ENCODE measurements around the gene INSC.
"Not testable (repeated sequence)": the region's sequence is repeated elsewhere in the genome, so short reads cannot be mapped to it uniquely, and the experiment has no call there.

INSC gene

GRCh38 chr11:15114501-15115475, at the start of gene INSC:
Gene INSC (plus strand): TSS chr11:15114923. CDS start chr11:15149175, 34,252 bp downstream.
- DNase-seq (ENCODE audit: low read depth in 3 of 3): no peak

GRCh38 chr11:15069751-15070150, 45.0 kb upstream of the INSC start:
- DNase-seq (ENCODE audit: low read depth in 3 of 3): not testable (repeated sequence)

GRCh38 chr11:15071556-15072255, 43.0 kb upstream of the INSC start:
- DNase-seq (ENCODE audit: low read depth in 3 of 3): no peak

GRCh38 chr11:15072551-15073143, 42.1 kb upstream of the INSC start:
- no peak for DNase-seq (ENCODE audit: low read depth in 3 of 3)

GRCh38 chr11:15073361-15074205, 41.1 kb upstream of the INSC start, which contains the start of gene CALCB:
Gene CALCB (plus strand): TSS chr11:15073593. CDS start chr11:15074719, 1,126 bp downstream.
- peak in 1 of 3 experiments; percentile 13 for DNase-seq (ENCODE audit: low read depth in 3 of 3)

GRCh38 chr11:15074206-15075161, 40.2 kb upstream of the INSC start:
- DNase-seq (ENCODE audit: low read depth in 3 of 3): peak; percentile 69 to 85 (median 73)

- DNase-seq (ENCODE audit: low read depth in 3 of 3): no peak
Measured at GRCh38 chr11:15075162-15075526, 39.6 kb upstream of the INSC start.

- DNase-seq (ENCODE audit: low read depth in 3 of 3): no peak
Measured at GRCh38 chr11:15091175-15091574, 23.5 kb upstream of the INSC start.

GRCh38 chr11:15091625-15092024, 23.1 kb upstream of the INSC start:
- DNase-seq (ENCODE audit: low read depth in 3 of 3): no peak

GRCh38 chr11:15093432-15093831, 21.3 kb upstream of the INSC start:
- no peak for DNase-seq (ENCODE audit: low read depth in 3 of 3)

GRCh38 chr11:15095736-15096228, 18.9 kb upstream of the INSC start:
- no peak for DNase-seq (ENCODE audit: low read depth in 3 of 3)

- no peak for DNase-seq (ENCODE audit: low read depth in 3 of 3)
Measured at GRCh38 chr11:15097411-15097810, 17.3 kb upstream of the INSC start.

GRCh38 chr11:15099267-15099666, 15.5 kb upstream of the INSC start:
- no peak for DNase-seq (ENCODE audit: low read depth in 3 of 3)

GRCh38 chr11:15101072-15101709, 13.5 kb upstream of the INSC start:
- peak; percentile 7 to 19 (median 15) for DNase-seq (ENCODE audit: low read depth in 3 of 3)

- DNase-seq (ENCODE audit: low read depth in 3 of 3): no peak
Measured at GRCh38 chr11:15104166-15104565, 10.6 kb upstream of the INSC start.

- DNase-seq (ENCODE audit: low read depth in 3 of 3): no peak
Measured at GRCh38 chr11:15106201-15106965, 8.3 kb upstream of the INSC start.

- no peak for DNase-seq (ENCODE audit: low read depth in 3 of 3)
Measured at GRCh38 chr11:15107730-15108515, 6.8 kb upstream of the INSC start.

- DNase-seq (ENCODE audit: low read depth in 3 of 3): no peak
Measured at GRCh38 chr11:15108592-15109130, 6.1 kb upstream of the INSC start.
